Esophagus (tissue), 2 donors: ENCODE results near the gene SLBP. TPM values are rescaled to one million over a fixed set of nuclear protein-coding genes. Genes with fewer than 3 reads are reported as not detected.

Experiments
- H3K27ac ChIP-seq, 2 donors: one replicate each; pipeline ENCODE4 v1.5.1; 2013; ENCODE audit warnings: low read depth in 2 of 2, mild to moderate bottlenecking in 2 of 2, inconsistent platforms in 1 of 2, low read length in 1 of 2, moderate library complexity in 1 of 2
- H3K27me3 ChIP-seq, 2 donors: one replicate each; pipeline ENCODE4 v1.6.1; 2013; ENCODE audit warnings: low read length in 2 of 2, control low read depth in 1 of 2, mild to moderate bottlenecking in 1 of 2; ENCODE audit not compliant: insufficient read depth in 2 of 2, control insufficient read depth in 1 of 2
- H3K36me3 ChIP-seq, 2 donors: one replicate each; pipeline ENCODE4 v1.6.1; 2013; ENCODE audit warnings: low read length in 1 of 2; ENCODE audit not compliant: control insufficient read depth in 2 of 2, insufficient read depth in 2 of 2
- H3K4me1 ChIP-seq, 2 donors: one replicate each; pipeline ENCODE4 v1.6.1; 2013; ENCODE audit warnings: low read length in 1 of 2; ENCODE audit not compliant: control insufficient read depth in 2 of 2, insufficient read depth in 2 of 2
- H3K4me3 ChIP-seq, 2 donors: one replicate each; pipeline ENCODE4 v1.5.1; 2013; ENCODE audit warnings: low read length in 2 of 2, mild to moderate bottlenecking in 2 of 2, low read depth in 1 of 2, moderate library complexity in 1 of 2
- H3K9me3 ChIP-seq, 2 donors: one replicate each; pipeline ENCODE4 v1.6.1; 2013; ENCODE audit warnings: mild to moderate bottlenecking in 2 of 2, low read depth in 1 of 2, low read length in 1 of 2, moderate library complexity in 1 of 2; ENCODE audit not compliant: control insufficient read depth in 2 of 2, insufficient read depth in 1 of 2
- WGBS, 2 donors: extraction: QIAGEN DNeasy Blood & Tissue Kit; methylation state at CpG; one replicate each; pipeline ENCODE4 v1.1.7; 2013; 5-methylcytosine and 5-hydroxymethylcytosine counted together
- polyA plus RNA-seq, 2 donors: library from polyadenylated mRNA; stranded (reverse); fragments of 200-250 nt; gene quantifications; one replicate each; pipeline ENCODE4 v1.2.3, GENCODE V29; 2013
- donor health status: healthy with polysubstance abuse.
- donor health status: Bipolar disorder and iron deficiency.

The SLBP gene
- polyA plus RNA-seq, 2 donors = 24.9 to 38.5 TPM

GRCh38 chr4:1756079-1756478, 44.0 kb upstream of the SLBP start:
- Histone ChIP-seq H3K4me1 (peaks cover 22 to 69% of the 10 kb centered on the region in 2 donors), H3K9me3 (no peaks in the 10 kb centered on the region), H3K4me3 (no peak overlapping the region), H3K36me3 (no peaks in the 10 kb centered on the region), H3K27ac (peak overlapping the region in 1 of 2 donors; percentile 95), H3K27me3 (no peaks in the 10 kb centered on the region)
- WGBS, 2 donors = 66 to 73% methylated on average over 18 of the region's 18 CpGs

- Histone ChIP-seq H3K36me3 (no peaks in the 10 kb centered on the region), H3K27ac (peak overlapping the region; percentile 8 to 95), H3K27me3 (no peaks in the 10 kb centered on the region), H3K4me1 (peaks cover 22 to 70% of the 10 kb centered on the region in 2 donors), H3K4me3 (no peak overlapping the region), H3K9me3 (no peaks in the 10 kb centered on the region)
- WGBS, 2 donors = 81 to 82% methylated on average over 13 to 17 of the region's 17 CpGs
Measured at GRCh38 chr4:1755297-1755696, 43.2 kb upstream of the SLBP start.

- H3K4me1 ChIP-seq = peaks cover 22 to 61% of the 10 kb centered on the region in 2 donors
- no peak overlapping the region for H3K4me3 ChIP-seq
- H3K9me3 ChIP-seq = no peaks in the 10 kb centered on the region
- H3K36me3 ChIP-seq = no peaks in the 10 kb centered on the region
- peak overlapping the region; percentile 72 to 95 for H3K27ac ChIP-seq
- WGBS, 2 donors = 58 to 72% methylated on average over 5 of the region's 5 CpGs
- H3K27me3 ChIP-seq = no peaks in the 10 kb centered on the region
Measured at GRCh38 chr4:1754336-1754735, 42.2 kb upstream of the SLBP start.

GRCh38 chr4:1753697-1754311, 41.7 kb upstream of the SLBP start:
- H3K9me3 ChIP-seq = no peaks in the 10 kb centered on the region
- no peak overlapping the region for H3K4me3 ChIP-seq
- 69 to 71% methylated on average over 15 of the region's 15 CpGs for WGBS, 2 donors
- H3K4me1 ChIP-seq = peaks cover 22 to 57% of the 10 kb centered on the region in 2 donors
- H3K27ac ChIP-seq = peak overlapping the region; percentile 72 to 95
- no peaks in the 10 kb centered on the region for H3K36me3 ChIP-seq
- no peaks in the 10 kb centered on the region for H3K27me3 ChIP-seq

GRCh38 chr4:1753294-1753696, 41.2 kb upstream of the SLBP start:
- peak overlapping the region; percentile 72 to 95 for H3K27ac ChIP-seq
- H3K27me3 ChIP-seq = no peaks in the 10 kb centered on the region
- no peak overlapping the region for H3K4me3 ChIP-seq
- H3K36me3 ChIP-seq = no peaks in the 10 kb centered on the region
- peaks cover 22 to 55% of the 10 kb centered on the region in 2 donors for H3K4me1 ChIP-seq
- WGBS, 2 donors = 65 to 73% methylated on average over 10 of the region's 10 CpGs
- H3K9me3 ChIP-seq = no peaks in the 10 kb centered on the region

- H3K4me3 ChIP-seq = no peak overlapping the region
- WGBS, 2 donors = 26 to 35% methylated on average over 32 to 35 of the region's 35 CpGs
- H3K27ac ChIP-seq = peak overlapping the region; percentile 72 to 95
- no peaks in the 10 kb centered on the region for H3K27me3 ChIP-seq
- H3K4me1 ChIP-seq = peaks cover 22 to 50% of the 10 kb centered on the region in 2 donors
- H3K9me3 ChIP-seq = no peaks in the 10 kb centered on the region
- no peaks in the 10 kb centered on the region for H3K36me3 ChIP-seq
Measured at GRCh38 chr4:1752284-1753041, 40.3 kb upstream of the SLBP start.

- 50 to 53% methylated on average over 8 of the region's 8 CpGs for WGBS, 2 donors
- H3K27ac ChIP-seq = peak overlapping the region; percentile 72 to 95
- H3K4me3 ChIP-seq = no peak overlapping the region
- H3K9me3 ChIP-seq = no peaks in the 10 kb centered on the region
- peaks cover 22 to 47% of the 10 kb centered on the region in 2 donors for H3K4me1 ChIP-seq
- H3K36me3 ChIP-seq = no peaks in the 10 kb centered on the region
- H3K27me3 ChIP-seq = no peaks in the 10 kb centered on the region
Measured at GRCh38 chr4:1751919-1752283, 39.8 kb upstream of the SLBP start.

GRCh38 chr4:1751155-1751918, 39.2 kb upstream of the SLBP start:
- WGBS, 2 donors = 70 to 75% methylated on average over 31 of the region's 31 CpGs
- H3K27me3 ChIP-seq = no peaks in the 10 kb centered on the region
- no peak overlapping the region for H3K4me3 ChIP-seq
- peaks cover 19 to 47% of the 10 kb centered on the region in 2 donors for H3K4me1 ChIP-seq
- no peaks in the 10 kb centered on the region for H3K36me3 ChIP-seq
- peak overlapping the region; percentile 72 to 95 for H3K27ac ChIP-seq
- H3K9me3 ChIP-seq = no peaks in the 10 kb centered on the region

- Histone ChIP-seq H3K27me3 (no peaks in the 10 kb centered on the region), H3K4me1 (peaks cover 17 to 42% of the 10 kb centered on the region in 2 donors), H3K4me3 (no peak overlapping the region), H3K9me3 (no peaks in the 10 kb centered on the region), H3K36me3 (no peaks in the 10 kb centered on the region), H3K27ac (peak overlapping the region in 1 of 2 donors; percentile 95)
- 76 to 79% methylated on average over 18 of the region's 18 CpGs for WGBS, 2 donors
Measured at GRCh38 chr4:1750381-1751154, 38.4 kb upstream of the SLBP start.
